ENCODE measurements around the gene FNBP1.

- no peak for TF ChIP-seq CTCF (conservative IDR thresholded peaks at IDR 0.05 in 1 of 2, IDR thresholded peaks at IDR 0.05 in 1 of 2; ENCODE audit: low read depth in 1 of 2, low read length in 2 of 2)
- TF ChIP-seq EZH2 (IDR thresholded peaks at IDR 0.05; ENCODE audit: low read length, missing control alignments), result no peak
Measured at GRCh38 chr9:130029223-130029973, 13.6 kb downstream of the FNBP1 start.

All from fibroblast of lung (primary cell).